DND-41 (cell line): ENCODE measurements around the gene NSMF.

Source experiments
- CTCF ChIP-seq: IDR thresholded peaks from 2 replicates; pipeline ENCODE4 v1.5.1; 2012; ENCODE audit warnings: borderline replicate concordance, low read length, moderate library complexity, mild to moderate bottlenecking; ENCODE audit not compliant: poor library complexity, severe bottlenecking; ENCODE audit errors: extremely low read depth
- EZH2 ChIP-seq: IDR thresholded peaks from 3 replicates; pipeline ENCODE4 v1.6.1; 2012; ENCODE audit warnings: borderline replicate concordance, low read depth, mild to moderate bottlenecking, moderate library complexity, low read length, inconsistent platforms; ENCODE audit not compliant: severe bottlenecking

- TF ChIP-seq EZH2: no peak
- no peak for TF ChIP-seq CTCF
These were observed 6.0 kb upstream of the NSMF start for GRCh38 chr9:137465000-137465719.
